Calu3 (cell line): ENCODE data around the gene CDC42BPB. TPM values are rescaled to one million over a fixed set of nuclear protein-coding genes. Genes with fewer than 3 reads are reported as not detected.

Experiments
- BruUV-seq: library from RNA; stranded (reverse); fragments of 400-500 nt; replicated peaks from 2 replicates; lab custom pipeline; 2021; lab: Mats Ljungman, UMichigan
- CTCF ChIA-PET: fragments of 300-600 bp; sonication (Branson Sonifier 250); formaldehyde crosslinking; loops from one replicate; lab custom pipeline; 2022; ENCODE audit warnings: antibody characterized with exemption; lab: Charles Lee
- DNase-seq: peaks from one replicate; pipeline ENCODE4 v3.0.0; 2022
- H3K27ac Mint-ChIP-seq: one replicate; pipeline ENCODE4 v1.8.0; 2022; ENCODE audit warnings: mixed read lengths; ENCODE audit not compliant: unreplicated experiment
- H3K27me3 Mint-ChIP-seq: one replicate; pipeline ENCODE4 v1.8.0; 2022; ENCODE audit warnings: mixed read lengths; ENCODE audit not compliant: unreplicated experiment
- H3K36me3 Mint-ChIP-seq: one replicate; pipeline ENCODE4 v1.8.0; 2022; ENCODE audit warnings: mild to moderate bottlenecking, moderate library complexity, mixed read lengths; ENCODE audit not compliant: insufficient read depth, unreplicated experiment
- H3K4me1 Mint-ChIP-seq: one replicate; pipeline ENCODE4 v1.8.0; 2022; ENCODE audit warnings: mild to moderate bottlenecking, low read depth, mixed read lengths; ENCODE audit not compliant: unreplicated experiment
- H3K4me3 Mint-ChIP-seq: one replicate; pipeline ENCODE4 v1.8.0; 2022; ENCODE audit warnings: mild to moderate bottlenecking, low read depth, moderate library complexity, mixed read lengths; ENCODE audit not compliant: unreplicated experiment
- H3K9me3 Mint-ChIP-seq: one replicate; pipeline ENCODE4 v1.8.0; 2022; ENCODE audit warnings: low read depth, mixed read lengths; ENCODE audit not compliant: unreplicated experiment
- intact Hi-C: fragments of 100-400 bp; cut with micrococcal nuclease; formaldehyde crosslinking; loops from one replicate; pipeline ENCODE4 v1.10.0; 2022; ENCODE audit not compliant: unreplicated experiment
- total RNA-seq: library from RNA; stranded (reverse); gene quantifications from 2 replicates; pipeline ENCODE4 v1.2.3, GENCODE V29; 2022
- TF ChIP-seq, protein P1 (sequence below): fragments of 200-600 bp; IDR thresholded peaks from one replicate; pipeline ENCODE4 v1.8.0; 2022; ENCODE audit warnings: antibody characterized with exemption; ENCODE audit not compliant: unreplicated experiment

The CDC42BPB gene
- total RNA-seq, 1 experiment from 2014 or later: 98.7 TPM

DNA sequence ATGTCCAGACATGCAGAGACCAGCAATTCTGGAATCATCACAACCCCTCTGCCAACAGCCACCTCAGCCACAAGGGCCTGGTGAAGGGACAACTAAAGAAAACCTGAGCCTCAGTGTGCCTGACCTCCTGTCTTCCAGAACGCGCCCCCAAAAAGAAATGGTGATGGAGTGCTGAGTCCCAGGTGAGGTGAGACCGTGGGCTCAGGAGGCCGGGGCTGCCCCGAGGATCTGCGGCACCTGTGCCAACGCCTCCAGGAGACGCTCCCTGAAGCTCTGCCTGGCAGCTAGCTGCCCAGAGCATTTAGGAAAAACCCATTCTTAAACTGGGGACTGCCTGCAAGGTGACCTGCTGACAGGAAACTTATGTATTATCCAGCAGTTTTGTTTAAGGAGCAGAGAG, 51.2 kb downstream of the CDC42BPB start:
- H3K27ac Mint-ChIP-seq: no peak overlapping the region
- TF ChIP-seq, protein P1, sequence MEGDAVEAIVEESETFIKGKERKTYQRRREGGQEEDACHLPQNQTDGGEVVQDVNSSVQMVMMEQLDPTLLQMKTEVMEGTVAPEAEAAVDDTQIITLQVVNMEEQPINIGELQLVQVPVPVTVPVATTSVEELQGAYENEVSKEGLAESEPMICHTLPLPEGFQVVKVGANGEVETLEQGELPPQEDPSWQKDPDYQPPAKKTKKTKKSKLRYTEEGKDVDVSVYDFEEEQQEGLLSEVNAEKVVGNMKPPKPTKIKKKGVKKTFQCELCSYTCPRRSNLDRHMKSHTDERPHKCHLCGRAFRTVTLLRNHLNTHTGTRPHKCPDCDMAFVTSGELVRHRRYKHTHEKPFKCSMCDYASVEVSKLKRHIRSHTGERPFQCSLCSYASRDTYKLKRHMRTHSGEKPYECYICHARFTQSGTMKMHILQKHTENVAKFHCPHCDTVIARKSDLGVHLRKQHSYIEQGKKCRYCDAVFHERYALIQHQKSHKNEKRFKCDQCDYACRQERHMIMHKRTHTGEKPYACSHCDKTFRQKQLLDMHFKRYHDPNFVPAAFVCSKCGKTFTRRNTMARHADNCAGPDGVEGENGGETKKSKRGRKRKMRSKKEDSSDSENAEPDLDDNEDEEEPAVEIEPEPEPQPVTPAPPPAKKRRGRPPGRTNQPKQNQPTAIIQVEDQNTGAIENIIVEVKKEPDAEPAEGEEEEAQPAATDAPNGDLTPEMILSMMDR: no peak
- no TSS peak for BruUV-seq
- intact Hi-C loops: no loop called here
- no peak for DNase-seq
- H3K4me3 Mint-ChIP-seq: no peak overlapping the region
- no peaks in the 10 kb centered on the region for H3K27me3 Mint-ChIP-seq
- peaks cover 17% of the 10 kb centered on the region for H3K4me1 Mint-ChIP-seq
- H3K36me3 Mint-ChIP-seq: peaks cover 58% of the 10 kb centered on the region
- no peaks in the 10 kb centered on the region for H3K9me3 Mint-ChIP-seq
- CTCF ChIA-PET: no interaction called here

DNA sequence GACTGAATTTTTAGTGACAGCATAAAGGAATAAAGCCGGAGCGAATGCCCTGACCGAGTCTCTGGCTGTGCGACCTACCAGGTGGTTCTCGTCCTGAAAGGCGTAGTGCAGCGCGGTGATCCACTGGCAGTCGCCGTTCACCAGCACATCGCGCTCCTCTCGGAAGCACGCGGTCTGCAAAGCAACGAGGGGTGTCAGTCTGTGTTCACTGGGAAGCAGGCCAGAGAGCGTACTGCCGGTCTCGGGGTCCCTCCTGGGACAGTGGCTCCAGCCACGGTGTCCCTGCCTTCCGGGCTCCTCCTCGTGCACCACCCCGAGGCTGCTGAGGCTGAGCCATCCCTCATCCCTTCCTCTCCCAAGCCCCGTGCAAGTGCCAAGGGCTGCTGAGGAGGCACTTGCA, 53.5 kb downstream of the CDC42BPB start:
- BruUV-seq: no TSS peak
- peaks cover 11% of the 10 kb centered on the region for H3K4me1 Mint-ChIP-seq
- CTCF ChIA-PET: no interaction called here
- H3K27me3 Mint-ChIP-seq: no peaks in the 10 kb centered on the region
- intact Hi-C loops: no loop called here
- H3K4me3 Mint-ChIP-seq: no peak overlapping the region
- no peaks in the 10 kb centered on the region for H3K9me3 Mint-ChIP-seq
- no peak overlapping the region for H3K27ac Mint-ChIP-seq
- peaks cover 62% of the 10 kb centered on the region for H3K36me3 Mint-ChIP-seq
- DNase-seq: no peak
- TF ChIP-seq, protein P1: no peak

DNA sequence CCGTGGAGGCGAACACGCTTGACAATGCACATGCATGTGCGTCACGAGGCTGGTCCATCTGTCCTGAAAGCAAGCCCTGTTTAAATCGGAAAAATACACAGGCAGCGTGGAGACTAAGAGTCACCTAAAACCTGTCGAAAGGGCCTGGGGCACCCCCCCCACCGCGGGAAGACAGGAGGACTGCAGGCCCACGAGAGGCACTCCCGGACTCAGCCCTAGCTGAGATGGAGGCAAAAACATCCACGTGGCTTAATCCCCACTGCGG, 54.1 kb downstream of the CDC42BPB start:
- DNase-seq: no peak
- BruUV-seq: no TSS peak
- H3K36me3 Mint-ChIP-seq: peaks cover 62% of the 10 kb centered on the region
- H3K4me1 Mint-ChIP-seq: peaks cover 11% of the 10 kb centered on the region
- no peak overlapping the region for H3K27ac Mint-ChIP-seq
- intact Hi-C loops: no loop called here
- H3K27me3 Mint-ChIP-seq: no peaks in the 10 kb centered on the region
- H3K9me3 Mint-ChIP-seq: no peaks in the 10 kb centered on the region
- H3K4me3 Mint-ChIP-seq: no peak overlapping the region
- TF ChIP-seq, protein P1: no peak
- CTCF ChIA-PET: no interaction called here

GRCh38 chr14:103002578-103003350, 54.6 kb downstream of the CDC42BPB start:
- no TSS peak for BruUV-seq
- no peak overlapping the region for H3K27ac Mint-ChIP-seq
- TF ChIP-seq, protein P1: no peak
- H3K9me3 Mint-ChIP-seq: no peaks in the 10 kb centered on the region
- H3K36me3 Mint-ChIP-seq: peaks cover 62% of the 10 kb centered on the region
- no peaks in the 10 kb centered on the region for H3K27me3 Mint-ChIP-seq
- DNase-seq: no peak
- H3K4me3 Mint-ChIP-seq: no peak overlapping the region
- peaks cover 10% of the 10 kb centered on the region for H3K4me1 Mint-ChIP-seq
- intact Hi-C loops: no loop called here
- CTCF ChIA-PET: no interaction called here
